DMS53 treated with DMSO at 0.1 percent for 48 hours (cell line): ENCODE data around the gene MARK2.
"Not testable (repeated sequence)": the region's sequence is repeated elsewhere in the genome, so short reads cannot be mapped to it uniquely, and the experiment has no call there.

ENCODE experiments used
- DNase-seq: peaks from one replicate; lab custom pipeline; 2025; ENCODE audit not compliant: unreplicated experiment; lab: John Stamatoyannopoulos, UW

Gene MARK2

GRCh38 chr11:63838678-63839507, at the start of gene MARK2:
Gene MARK2 (plus strand): TSS chr11:63839110. CDS start chr11:63839507, 397 bp downstream.
- peak; percentile 98 for DNase-seq

- no peak for DNase-seq
These were observed 47.3 kb upstream of the MARK2 start for GRCh38 chr11:63791495-63792167.

- DNase-seq, result no peak
These were observed 45.7 kb upstream of the MARK2 start for GRCh38 chr11:63793161-63793560.

- no peak for DNase-seq
These were observed 43.8 kb upstream of the MARK2 start for GRCh38 chr11:63795066-63795465.

- DNase-seq, result no peak
These were observed 38.0 kb upstream of the MARK2 start for GRCh38 chr11:63800921-63801320.

GRCh38 chr11:63802637-63803414, 36.1 kb upstream of the MARK2 start:
- DNase-seq, result peak; percentile 2

GRCh38 chr11:63804259-63804658, 34.7 kb upstream of the MARK2 start:
- DNase-seq, result peak; percentile 42

- DNase-seq, result no peak
These were observed 33.0 kb upstream of the MARK2 start for GRCh38 chr11:63805844-63806415.

- DNase-seq, result not testable (repeated sequence)
These were observed 28.5 kb upstream of the MARK2 start for GRCh38 chr11:63810383-63810782.

- no peak for DNase-seq
These were observed 27.4 kb upstream of the MARK2 start for GRCh38 chr11:63811522-63811921.

- peak; percentile 48 for DNase-seq
These were observed 25.8 kb upstream of the MARK2 start, which contains the start of gene SPINDOC for GRCh38 chr11:63813035-63813562. Gene SPINDOC (plus strand): TSS chr11:63813456. CDS start chr11:63813687, 231 bp downstream.

GRCh38 chr11:63813563-63814382, 25.1 kb upstream of the MARK2 start:
- DNase-seq, result peak; percentile 4

- DNase-seq, result no peak
These were observed 24.6 kb upstream of the MARK2 start for GRCh38 chr11:63814383-63814736.

- no peak for DNase-seq
These were observed 22.7 kb upstream of the MARK2 start for GRCh38 chr11:63816166-63816565.

- DNase-seq, result no peak
These were observed 22.2 kb upstream of the MARK2 start for GRCh38 chr11:63816732-63817131.

GRCh38 chr11:63817758-63818498, 21.0 kb upstream of the MARK2 start:
- no peak for DNase-seq

GRCh38 chr11:63818609-63819008, 20.3 kb upstream of the MARK2 start:
- DNase-seq, result no peak

GRCh38 chr11:63821411-63821810, 17.5 kb upstream of the MARK2 start:
- no peak for DNase-seq

- DNase-seq, result no peak
These were observed 12.3 kb upstream of the MARK2 start for GRCh38 chr11:63826471-63827190.
